ENCODE measurements around the gene ASAP2. TPM values are rescaled to one million over a fixed set of nuclear protein-coding genes. Genes with fewer than 3 reads are reported as not detected.

ASAP2 gene
- total and polyA plus RNA-seq, 2 donors (not counting 1 experiment from before 2014, with no cell fraction given) = 0.04 TPM; not detected in 1

DNA sequence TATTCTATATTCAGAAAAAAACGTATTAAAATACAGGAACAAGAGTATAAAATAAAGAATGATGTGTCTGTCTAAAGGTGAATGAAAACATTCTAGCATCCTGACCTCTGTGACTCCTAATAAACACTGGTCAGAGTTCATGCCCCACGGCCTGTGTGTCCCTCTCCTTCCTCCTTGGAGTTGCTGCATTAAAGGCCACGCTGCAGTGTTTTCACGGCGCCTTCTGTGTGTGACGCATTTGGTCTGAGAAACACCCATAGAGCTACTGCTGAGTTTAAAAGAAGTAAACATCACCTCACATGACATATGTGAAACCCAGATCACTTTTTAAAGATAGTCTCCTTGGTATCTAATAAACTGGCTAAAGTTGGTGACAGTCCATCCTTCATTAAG is 126.2 kb downstream of the ASAP2 start:
- intact Hi-C loops (cut with micrococcal nuclease) = no loop called here
- no peak overlapping the region for H3K27ac ChIP-seq (ENCODE audit: low read length in 2 of 2)
- no peaks in the 10 kb centered on the region for H3K79me2 ChIP-seq (ENCODE audit: control insufficient read depth, insufficient read depth, low read length)
- no peak overlapping the region for H2AFZ ChIP-seq (ENCODE audit: insufficient read depth, low read depth, low read length, poor library complexity, severe bottlenecking)
- H3K36me3 ChIP-seq (replicated peaks in 1 of 2; ENCODE audit: control extremely low read depth in 1 of 2, control insufficient read depth in 1 of 2, extremely low read depth in 1 of 2, insufficient read depth in 2 of 2, low read length in 1 of 2) = no peaks in the 10 kb centered on the region
- no peaks in the 10 kb centered on the region for H4K20me1 ChIP-seq (ENCODE audit: control insufficient read depth, insufficient read depth, low read length, poor library complexity, severe bottlenecking)
- peaks cover 0 to 6% (median 0%) of the 10 kb centered on the region in 3 donors for H3K9me3 ChIP-seq (ENCODE audit: control extremely low read depth in 1 of 3, control insufficient read depth in 2 of 3, insufficient read depth in 1 of 3, low read length in 2 of 3)
- H3K4me3 ChIP-seq (ENCODE audit: control extremely low read depth in 1 of 5, extremely low read depth in 1 of 5, insufficient read depth in 1 of 5, low read depth in 2 of 5, low read length in 4 of 5) = no peak overlapping the region
- ATAC-seq (ENCODE audit: low read depth) (no peak), DNase-seq (no peak)
- Mint-ChIP-seq H3K27me3 (peaks cover 6% of the 10 kb centered on the region), H3K9me3 (ENCODE audit: insufficient read depth) (no peaks in the 10 kb centered on the region), H3K4me1 (peaks cover 16% of the 10 kb centered on the region), H3K27ac (no peak overlapping the region), H3K4me3 (no peak overlapping the region)
- TF ChIP-seq, protein P1, sequence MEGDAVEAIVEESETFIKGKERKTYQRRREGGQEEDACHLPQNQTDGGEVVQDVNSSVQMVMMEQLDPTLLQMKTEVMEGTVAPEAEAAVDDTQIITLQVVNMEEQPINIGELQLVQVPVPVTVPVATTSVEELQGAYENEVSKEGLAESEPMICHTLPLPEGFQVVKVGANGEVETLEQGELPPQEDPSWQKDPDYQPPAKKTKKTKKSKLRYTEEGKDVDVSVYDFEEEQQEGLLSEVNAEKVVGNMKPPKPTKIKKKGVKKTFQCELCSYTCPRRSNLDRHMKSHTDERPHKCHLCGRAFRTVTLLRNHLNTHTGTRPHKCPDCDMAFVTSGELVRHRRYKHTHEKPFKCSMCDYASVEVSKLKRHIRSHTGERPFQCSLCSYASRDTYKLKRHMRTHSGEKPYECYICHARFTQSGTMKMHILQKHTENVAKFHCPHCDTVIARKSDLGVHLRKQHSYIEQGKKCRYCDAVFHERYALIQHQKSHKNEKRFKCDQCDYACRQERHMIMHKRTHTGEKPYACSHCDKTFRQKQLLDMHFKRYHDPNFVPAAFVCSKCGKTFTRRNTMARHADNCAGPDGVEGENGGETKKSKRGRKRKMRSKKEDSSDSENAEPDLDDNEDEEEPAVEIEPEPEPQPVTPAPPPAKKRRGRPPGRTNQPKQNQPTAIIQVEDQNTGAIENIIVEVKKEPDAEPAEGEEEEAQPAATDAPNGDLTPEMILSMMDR (IDR thresholded peaks at IDR 0.05) = no peak
- no peak for TF ChIP-seq EZH2 (IDR thresholded peaks at IDR 0.05; ENCODE audit: borderline replicate concordance, insufficient read depth, low read depth, low read length, poor library complexity, severe bottlenecking)
- H3K4me1 ChIP-seq (ENCODE audit: control insufficient read depth in 2 of 2, insufficient read depth in 2 of 2, low read length in 2 of 2) = peaks cover 20 to 24% of the 10 kb centered on the region in 2 donors
- no peak overlapping the region for H3K4me2 ChIP-seq (replicated peaks; ENCODE audit: low read depth, low read length, poor library complexity, severe bottlenecking)
- H3K9ac ChIP-seq (ENCODE audit: low read length) = no peak overlapping the region
- POLR2A ChIA-PET = no interaction called here
- CTCF ChIA-PET = no interaction called here
- no peaks in the 10 kb centered on the region for H3K27me3 ChIP-seq (replicated peaks in 1 of 4; ENCODE audit: control extremely low read depth in 1 of 4, control insufficient read depth in 3 of 4, insufficient read depth in 4 of 4, low read length in 3 of 4)
- 80% methylated on average over 1 of the region's 6 CpGs for WGBS (ENCODE audit: insufficient coverage)

DNA sequence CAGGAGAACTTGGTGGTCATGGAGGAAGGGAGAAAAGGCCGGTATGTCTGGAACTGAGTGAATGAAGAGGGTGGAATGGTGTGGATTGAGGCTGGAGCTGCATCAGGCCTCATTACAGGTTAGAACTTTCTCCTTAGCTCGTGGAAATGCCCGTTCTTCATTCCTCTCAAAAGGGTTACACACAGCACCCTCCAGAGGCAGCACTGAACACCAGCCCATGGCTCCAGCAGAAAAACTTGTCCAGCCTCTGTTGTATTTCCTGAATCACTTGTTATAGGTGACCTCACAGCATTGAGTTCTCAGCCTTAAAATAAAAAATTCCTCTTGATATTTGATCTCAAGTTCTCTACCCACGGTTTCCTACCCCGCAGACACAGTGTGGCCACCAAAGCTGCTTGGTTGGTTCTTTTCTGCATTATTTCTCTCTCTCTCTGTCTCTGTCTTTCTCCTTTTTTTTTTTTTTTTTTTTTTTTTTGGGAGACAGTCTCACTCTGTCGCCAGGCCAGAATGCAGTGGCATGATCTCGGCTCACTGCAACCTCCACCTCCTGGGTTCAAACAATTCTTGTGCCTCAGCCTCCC is 127.1 kb downstream of the ASAP2 start:
- Mint-ChIP-seq H3K4me3 (no peak overlapping the region), H3K9me3 (ENCODE audit: insufficient read depth) (no peaks in the 10 kb centered on the region), H3K27me3 (peaks cover 6% of the 10 kb centered on the region), H3K27ac (no peak overlapping the region), H3K4me1 (peaks cover 16% of the 10 kb centered on the region)
- H3K27me3 ChIP-seq (replicated peaks in 1 of 4; ENCODE audit: control extremely low read depth in 1 of 4, control insufficient read depth in 3 of 4, insufficient read depth in 4 of 4, low read length in 3 of 4) = no peaks in the 10 kb centered on the region
- H3K27ac ChIP-seq (ENCODE audit: low read length in 2 of 2) = no peak overlapping the region
- ATAC-seq (ENCODE audit: low read depth) (no peak), DNase-seq (no peak)
- H3K4me1 ChIP-seq (ENCODE audit: control insufficient read depth in 2 of 2, insufficient read depth in 2 of 2, low read length in 2 of 2) = peaks cover 20 to 24% of the 10 kb centered on the region in 2 donors
- no peak for TF ChIP-seq EZH2 (IDR thresholded peaks at IDR 0.05; ENCODE audit: borderline replicate concordance, insufficient read depth, low read depth, low read length, poor library complexity, severe bottlenecking)
- TF ChIP-seq, protein P1 (IDR thresholded peaks at IDR 0.05) = no peak
- CTCF ChIA-PET = no interaction called here
- peaks cover 0 to 6% (median 0%) of the 10 kb centered on the region in 3 donors for H3K9me3 ChIP-seq (ENCODE audit: control extremely low read depth in 1 of 3, control insufficient read depth in 2 of 3, insufficient read depth in 1 of 3, low read length in 2 of 3)
- no peaks in the 10 kb centered on the region for H3K79me2 ChIP-seq (ENCODE audit: control insufficient read depth, insufficient read depth, low read length)
- no peak overlapping the region for H2AFZ ChIP-seq (ENCODE audit: insufficient read depth, low read depth, low read length, poor library complexity, severe bottlenecking)
- POLR2A ChIA-PET = no interaction called here
- no peaks in the 10 kb centered on the region for H3K36me3 ChIP-seq (replicated peaks in 1 of 2; ENCODE audit: control extremely low read depth in 1 of 2, control insufficient read depth in 1 of 2, extremely low read depth in 1 of 2, insufficient read depth in 2 of 2, low read length in 1 of 2)
- no peak overlapping the region for H3K4me3 ChIP-seq (ENCODE audit: control extremely low read depth in 1 of 5, extremely low read depth in 1 of 5, insufficient read depth in 1 of 5, low read depth in 2 of 5, low read length in 4 of 5)
- no peak overlapping the region for H3K9ac ChIP-seq (ENCODE audit: low read length)
- H3K4me2 ChIP-seq (replicated peaks; ENCODE audit: low read depth, low read length, poor library complexity, severe bottlenecking) = no peak overlapping the region
- intact Hi-C loops (cut with micrococcal nuclease) = no loop called here
- 40% methylated on average over 4 of the region's 7 CpGs for WGBS (ENCODE audit: insufficient coverage)
- no peaks in the 10 kb centered on the region for H4K20me1 ChIP-seq (ENCODE audit: control insufficient read depth, insufficient read depth, low read length, poor library complexity, severe bottlenecking)
